HG03064 (cell line): ENCODE data around the gene AARS1.
"Not testable (repeated sequence)": the region's sequence is repeated elsewhere in the genome, so short reads cannot be mapped to it uniquely, and the experiment has no call there.

Experiments used
- ATAC-seq: cut with Tn5 transposase; IDR thresholded peaks from one replicate; pipeline ENCODE4 v1.9.1; 2021; ENCODE audit warnings: low read depth; ENCODE audit not compliant: unreplicated experiment

The AARS1 gene

DNA sequence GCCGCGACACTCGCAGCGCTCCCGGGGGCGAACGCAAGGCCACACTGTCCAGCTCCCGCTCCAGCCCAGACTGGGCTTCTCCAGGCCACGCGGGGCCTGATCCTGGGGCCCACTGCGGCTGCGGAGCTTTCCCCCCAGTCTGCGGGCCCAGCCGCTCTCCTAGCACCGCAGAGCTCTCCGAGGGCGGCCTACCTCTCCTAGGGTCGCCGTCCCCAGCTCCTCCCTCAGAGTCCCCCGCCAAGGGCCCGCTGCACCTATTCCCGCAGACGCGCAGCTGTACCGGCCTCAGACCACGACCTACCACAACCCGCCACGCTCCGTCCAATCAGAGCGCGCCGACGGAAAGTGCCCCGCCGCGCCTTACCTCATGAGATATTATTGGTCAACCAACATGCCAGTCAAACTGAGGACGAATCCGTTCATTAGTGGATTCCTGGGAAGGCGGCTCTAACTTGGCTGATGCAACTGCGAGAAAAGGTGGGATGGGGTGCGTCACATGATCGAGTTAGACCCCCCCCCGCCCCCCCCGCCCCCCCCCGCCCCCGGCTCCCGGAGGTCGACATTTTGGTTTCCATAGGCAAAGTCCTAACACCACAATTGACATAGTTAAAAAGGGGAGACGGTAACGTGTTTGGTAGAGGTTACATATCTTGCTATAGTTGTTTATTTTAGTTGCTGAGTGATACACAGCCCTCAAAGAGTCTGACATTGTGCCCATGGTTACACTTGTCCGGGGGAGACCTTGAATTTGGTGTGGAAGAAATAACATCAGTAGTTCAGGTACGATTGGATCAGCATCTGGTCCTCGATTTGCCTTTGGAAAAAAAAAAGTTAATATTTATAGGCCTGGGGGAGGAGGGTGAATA is at the start of gene AARS1:
Gene AARS1 (minus strand): TSS at position 278 of the 866 bp plus-strand sequence. CDS start 6,743 bp downstream, outside the sequence.
- ATAC-seq = peak; percentile 89

DNA sequence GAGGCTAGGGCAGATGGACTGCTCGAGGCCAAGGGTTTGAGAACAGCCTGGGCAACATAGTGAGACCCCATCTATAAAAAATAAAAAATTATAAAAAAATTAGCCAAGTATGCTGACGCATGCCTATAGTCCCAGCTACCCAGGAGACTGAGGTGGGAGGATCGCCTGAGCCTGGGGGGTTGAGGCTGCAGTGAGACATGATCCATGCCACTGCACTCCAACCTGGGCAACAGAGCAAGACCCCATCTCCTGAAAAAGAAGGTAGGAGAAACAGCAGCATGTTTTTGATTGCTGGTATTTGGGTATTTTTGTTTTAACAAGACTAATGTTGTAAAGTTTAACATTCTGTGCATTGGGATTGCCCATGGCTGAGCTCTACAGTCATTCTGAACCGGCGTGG is 48.5 kb upstream of the AARS1 start:
- ATAC-seq = no peak

DNA sequence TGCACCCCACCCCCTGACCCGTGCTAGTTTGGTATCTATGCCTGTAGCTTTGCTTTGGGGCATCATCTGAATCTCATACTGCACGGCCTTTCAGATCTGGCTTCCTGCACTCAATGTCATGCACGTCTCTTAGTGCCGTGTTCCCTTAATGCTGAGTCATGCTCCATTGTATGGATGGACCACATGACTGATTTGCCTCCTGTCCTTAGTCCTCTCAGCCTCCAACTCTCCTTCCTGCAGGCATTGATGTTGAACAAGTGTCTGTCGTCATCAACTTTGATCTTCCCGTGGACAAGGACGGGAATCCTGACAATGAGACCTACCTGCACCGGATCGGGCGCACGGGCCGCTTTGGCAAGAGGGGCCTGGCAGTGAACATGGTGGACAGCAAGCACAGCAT is 43.4 kb upstream of the AARS1 start:
- not testable (repeated sequence) for ATAC-seq

DNA sequence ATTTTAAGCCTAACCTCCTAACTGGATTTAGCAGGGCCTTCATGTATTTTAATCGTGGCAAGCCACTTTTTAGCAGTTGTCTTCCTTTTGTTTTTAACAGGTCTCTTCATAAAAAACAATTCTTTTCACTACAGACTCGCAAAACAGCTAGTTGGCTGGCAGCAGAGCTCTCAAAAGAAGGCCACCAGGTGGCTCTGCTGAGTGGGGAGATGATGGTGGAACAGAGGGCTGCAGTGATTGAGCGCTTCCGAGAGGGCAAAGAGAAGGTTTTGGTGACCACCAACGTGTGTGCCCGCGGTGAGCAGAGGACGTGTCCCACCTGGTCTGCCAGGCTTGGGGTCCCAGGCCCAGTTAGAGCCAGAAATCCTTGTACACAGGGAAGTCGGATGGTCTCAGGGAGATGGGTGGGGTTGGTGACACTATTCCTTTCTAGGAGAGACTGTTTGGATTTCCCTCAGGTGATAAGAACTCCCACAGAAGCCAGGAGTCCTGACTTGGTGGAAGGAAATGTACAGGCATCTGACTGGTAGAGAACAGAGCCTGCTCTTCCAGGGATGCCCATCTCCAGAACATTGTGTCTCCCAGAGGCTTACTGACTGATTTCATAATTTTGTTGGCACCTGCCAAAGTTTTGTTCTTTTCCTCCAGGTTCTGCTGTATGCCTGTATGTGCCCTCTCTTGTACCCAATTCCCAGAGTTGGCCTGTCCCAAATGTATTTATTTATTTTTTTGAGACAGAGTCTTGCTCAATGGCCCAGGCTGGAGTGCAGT is 42.5 kb upstream of the AARS1 start:
- ATAC-seq = no peak

DNA sequence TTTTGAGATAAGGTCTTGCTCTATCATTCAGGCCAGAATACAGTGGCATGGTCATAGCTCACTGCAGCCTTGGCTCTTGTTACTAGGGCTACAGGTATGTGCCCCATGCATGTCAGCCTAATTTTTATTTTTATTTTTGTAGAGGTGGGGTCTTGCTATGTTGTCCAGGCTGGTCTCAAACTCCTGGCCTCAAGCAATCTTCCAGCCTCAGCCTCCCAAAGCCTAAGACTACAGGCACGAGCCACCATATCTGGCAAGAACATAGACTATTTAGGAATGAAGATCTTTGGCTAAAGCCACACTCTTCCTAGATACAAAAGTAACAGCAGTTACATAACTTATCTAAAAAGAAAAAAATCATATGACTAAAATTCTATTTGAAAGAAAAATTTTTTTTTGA is 41.8 kb upstream of the AARS1 start:
- ATAC-seq = no peak

DNA sequence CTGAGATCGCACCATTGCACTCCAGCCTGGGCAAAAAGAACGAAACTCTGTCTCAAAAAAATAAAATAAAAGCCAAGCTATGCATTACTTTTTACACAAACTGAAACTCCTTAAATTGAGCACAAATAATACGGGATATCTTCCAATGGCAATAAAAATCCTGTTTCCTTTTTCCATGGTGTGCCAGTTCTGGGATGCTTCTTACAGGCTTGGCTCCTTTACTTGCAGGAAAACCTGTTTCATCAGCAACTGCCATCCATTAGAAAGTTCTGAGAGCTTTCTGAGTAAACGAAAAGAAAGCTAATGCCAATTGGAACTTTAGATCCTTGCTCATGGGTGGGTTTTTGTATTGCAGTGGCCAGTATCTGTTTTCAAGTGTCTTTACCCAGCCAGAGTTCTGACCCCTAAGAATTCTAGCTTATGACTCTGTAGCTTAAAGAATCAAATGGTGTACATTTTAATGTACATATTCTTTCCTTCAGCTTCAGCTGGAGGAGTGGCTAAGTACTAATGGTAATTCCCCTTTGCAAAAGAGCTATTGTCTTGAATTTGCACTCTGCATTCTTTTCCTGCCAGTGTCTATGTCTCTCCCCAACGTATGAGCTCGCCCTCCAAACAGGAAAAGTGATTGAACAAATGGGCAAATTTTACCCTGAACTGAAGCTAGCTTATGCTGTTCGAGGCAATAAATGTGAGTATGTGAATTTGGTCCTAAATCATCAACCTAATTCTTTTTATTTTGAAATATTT is 35.9 kb upstream of the AARS1 start:
- ATAC-seq = no peak

DNA sequence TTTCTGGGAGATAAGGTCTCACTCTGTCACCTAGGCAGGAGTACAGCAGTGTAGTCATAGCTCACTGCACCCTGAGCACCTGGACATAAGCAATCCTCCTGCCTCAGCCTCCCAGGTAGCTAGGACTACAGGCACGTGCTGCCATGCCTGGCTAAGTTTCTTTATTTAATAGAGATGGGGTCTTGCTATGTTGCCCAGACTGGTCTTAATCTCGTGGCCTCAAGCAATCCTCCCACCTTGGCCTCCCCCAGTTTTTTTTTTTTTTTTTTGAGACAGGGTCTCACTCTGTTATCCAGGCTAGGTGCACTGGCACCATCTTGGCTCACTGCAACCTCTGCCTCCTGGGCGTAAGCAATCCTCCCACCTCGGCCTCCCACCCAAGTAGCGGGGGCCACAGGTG is 30.8 kb upstream of the AARS1 start:
- ATAC-seq = no peak

DNA sequence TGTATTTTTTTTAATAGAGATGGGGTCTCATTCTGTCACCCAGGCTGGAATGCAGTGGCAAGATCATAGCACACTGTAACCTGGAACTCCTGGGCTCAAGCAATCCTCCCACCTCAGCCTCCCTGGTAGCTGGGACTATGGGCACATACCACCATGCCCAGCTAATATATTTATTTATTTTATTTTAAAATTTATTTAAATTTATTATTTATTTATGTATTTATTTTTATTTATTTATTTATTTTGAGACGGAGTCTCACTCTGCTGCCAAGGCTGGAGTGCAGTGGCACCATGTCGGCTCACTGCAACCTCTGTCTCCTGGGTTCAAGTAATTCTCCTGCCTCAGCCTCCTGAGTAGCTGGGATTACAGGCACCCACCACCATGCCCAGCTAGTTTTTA is 18.4 kb upstream of the AARS1 start:
- ATAC-seq = not testable (repeated sequence)

DNA sequence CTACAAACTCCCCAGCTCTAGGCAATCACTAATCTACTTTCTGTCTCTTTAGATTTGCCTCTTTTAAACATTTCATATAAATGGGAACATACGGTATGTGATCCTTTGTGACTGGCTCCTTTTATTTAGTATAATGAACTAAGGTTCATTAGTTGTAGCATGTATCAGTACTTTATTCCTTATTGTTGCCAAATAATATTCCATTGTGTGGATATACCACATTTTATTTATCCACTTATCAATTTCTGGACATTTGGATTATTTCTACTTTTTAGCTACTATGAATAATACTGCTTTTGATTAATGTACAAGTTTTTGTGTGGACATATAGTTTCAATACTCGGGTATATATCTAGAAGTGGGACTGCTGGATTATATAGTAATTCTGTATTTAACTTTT is 17.6 kb upstream of the AARS1 start:
- no peak for ATAC-seq

DNA sequence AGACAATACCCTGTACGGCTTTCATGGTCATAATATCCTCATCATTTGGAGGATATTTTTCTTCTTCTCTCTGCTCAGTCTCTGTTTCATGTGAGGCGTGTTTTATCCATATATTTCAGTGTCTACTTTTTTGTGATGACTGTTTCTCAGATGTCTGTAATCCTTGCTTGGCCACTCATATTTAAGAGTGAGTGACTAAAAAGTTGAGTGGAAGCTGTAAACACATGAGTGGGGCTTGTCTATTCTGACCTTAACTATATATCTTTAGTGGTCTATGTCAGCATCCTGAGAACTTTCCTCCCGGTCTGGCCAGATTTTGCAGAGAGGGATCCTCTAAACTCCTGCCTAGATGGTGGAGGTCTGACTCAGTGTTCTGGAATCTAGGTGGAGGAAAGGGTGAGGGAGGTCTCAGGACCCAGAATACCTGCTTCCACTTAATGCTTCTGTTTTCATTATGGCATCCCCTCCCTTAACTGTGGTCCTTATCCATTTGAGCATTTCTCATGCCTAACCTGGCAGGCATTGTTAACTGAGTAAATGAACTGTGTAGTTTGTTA is 15.7 kb upstream of the AARS1 start:
- no peak for ATAC-seq

DNA sequence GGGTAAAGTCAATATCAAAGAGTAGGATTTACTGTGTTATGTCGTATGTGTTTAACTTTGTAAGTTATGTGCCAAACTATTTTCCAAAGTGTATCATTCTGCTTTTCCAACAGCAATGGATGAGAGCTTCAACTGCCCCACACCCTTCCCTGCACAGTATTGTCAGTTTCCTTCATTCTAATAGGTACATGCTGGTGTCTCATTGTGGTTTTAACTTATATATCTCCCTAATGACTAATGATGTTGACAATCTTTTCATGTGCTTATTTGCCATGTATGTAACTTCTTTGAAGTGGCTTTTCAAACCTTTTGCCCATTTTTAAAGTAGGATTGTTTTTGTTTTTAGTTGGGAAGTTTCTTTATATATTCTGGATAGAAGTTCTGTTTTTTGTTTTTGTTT is 13.4 kb upstream of the AARS1 start:
- ATAC-seq = no peak

DNA sequence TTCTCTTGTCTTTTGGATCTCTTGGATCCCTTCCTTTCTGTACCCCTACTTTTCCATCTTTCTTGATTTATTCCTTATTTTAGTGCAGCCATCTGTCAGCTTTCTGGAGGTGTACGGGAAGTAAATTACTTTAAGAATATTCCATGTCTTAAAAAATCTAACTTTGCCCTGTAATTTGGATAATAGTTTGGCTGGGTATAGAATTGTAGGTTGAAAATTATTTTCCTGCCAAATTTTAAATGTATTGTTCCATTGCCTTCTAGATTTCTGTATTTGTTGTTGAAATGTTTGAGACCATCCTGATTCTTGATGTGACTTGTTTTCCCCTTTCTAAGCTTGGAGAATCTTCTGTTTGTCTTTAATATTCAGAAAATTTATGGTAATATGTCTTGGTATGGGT is 11.8 kb upstream of the AARS1 start:
- no peak for ATAC-seq

DNA sequence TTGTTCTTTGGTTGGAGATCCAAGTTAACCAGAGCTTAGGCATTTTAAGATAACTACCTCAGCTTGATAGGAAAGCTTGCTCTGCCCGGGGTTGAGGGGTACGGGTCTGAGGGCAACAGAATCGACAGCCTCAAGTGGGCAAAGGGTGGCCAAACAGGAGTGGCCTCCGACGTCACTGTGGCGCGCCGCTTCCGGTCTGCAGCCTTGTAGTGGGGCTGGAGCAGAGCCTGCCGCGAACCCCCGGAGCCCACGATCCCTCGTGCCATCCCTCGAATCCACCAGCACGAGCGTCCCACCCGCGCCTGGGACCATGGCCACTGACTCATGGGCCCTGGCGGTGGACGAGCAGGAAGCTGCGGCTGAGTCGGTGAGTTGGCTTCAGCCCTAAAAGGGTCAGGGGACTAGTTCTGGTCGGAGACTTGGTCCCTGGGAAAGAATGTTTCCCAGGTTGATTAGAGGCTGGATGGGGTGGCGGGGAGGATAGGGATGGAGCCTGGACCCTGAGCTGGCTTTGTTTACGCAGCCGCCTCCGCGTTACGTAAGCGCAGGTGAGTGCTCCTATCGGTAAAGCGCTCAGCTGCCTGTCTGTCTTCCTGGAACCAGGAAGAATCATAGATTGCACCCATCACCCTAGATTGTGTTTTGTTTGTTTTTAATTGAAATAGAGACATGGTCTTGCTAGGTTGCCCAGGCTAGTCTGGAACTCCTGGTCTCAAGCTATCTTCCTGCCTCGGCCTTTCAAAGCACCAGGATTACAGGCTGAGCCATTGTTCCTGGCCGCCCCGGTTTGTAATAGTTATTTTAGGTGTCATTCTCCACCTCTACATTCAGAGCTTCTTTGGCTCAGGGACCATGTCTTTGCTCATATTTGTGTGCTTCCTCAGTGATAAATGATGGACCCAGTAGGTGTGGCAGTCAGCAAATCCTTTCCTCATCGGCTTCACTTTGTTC is 10.0 kb upstream of the AARS1 start, which contains the start of gene DDX19B:
Gene DDX19B (plus strand): TSS at position 199 of the 951 bp plus-strand sequence. CDS start 112 bp downstream, at position 311.
- ATAC-seq = peak; percentile 67

DNA sequence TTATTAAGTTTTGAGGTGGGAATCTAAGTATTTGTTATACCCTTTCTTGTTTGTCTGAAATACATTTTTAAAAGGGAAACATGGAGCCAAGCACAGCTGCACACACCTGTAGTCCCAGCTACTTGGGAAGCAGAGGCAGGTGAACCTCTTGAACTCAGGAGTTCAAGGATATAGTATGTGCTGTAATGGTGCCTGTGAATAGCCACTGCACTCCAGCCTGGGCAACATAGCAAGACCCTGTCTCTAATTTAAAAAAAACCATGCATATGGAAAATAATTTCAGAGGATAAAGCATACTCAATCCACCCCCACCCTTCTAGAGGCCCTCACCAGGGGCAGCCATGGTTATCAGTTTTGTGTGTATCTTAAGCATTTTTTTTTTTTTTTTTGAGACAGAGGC is 6.3 kb upstream of the AARS1 start:
- no peak for ATAC-seq

DNA sequence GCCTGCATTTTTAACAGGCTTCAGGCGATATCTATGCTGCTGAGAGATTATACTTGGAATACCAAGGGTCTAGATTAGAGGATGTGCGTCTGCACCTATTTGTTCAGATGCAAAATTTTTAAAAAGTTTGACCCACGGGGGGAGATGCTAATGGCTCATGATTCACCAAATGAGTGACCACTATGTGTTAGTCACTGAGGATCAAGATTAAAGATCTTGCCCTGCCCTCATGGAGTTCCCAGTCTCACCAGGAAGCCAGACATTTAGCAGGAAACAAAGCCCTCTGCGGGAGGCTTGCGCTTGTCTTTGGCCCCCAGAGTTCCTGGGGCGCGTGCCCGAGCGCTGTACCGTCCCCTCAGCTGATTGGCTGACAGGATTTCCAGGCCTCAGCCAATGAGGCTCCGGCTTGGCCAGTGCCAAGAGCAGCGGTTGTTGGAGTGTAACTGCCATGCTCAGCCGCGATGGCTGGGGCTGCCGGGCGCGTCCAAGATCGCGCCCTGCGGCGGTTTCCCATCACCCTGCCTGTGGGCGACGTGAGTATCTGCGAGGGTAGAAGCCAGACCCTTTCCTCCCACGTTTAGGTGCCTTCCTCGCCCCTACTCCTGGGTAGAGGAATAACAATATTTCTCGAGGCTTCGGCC is 5.2 kb upstream of the AARS1 start:
- no peak for ATAC-seq

DNA sequence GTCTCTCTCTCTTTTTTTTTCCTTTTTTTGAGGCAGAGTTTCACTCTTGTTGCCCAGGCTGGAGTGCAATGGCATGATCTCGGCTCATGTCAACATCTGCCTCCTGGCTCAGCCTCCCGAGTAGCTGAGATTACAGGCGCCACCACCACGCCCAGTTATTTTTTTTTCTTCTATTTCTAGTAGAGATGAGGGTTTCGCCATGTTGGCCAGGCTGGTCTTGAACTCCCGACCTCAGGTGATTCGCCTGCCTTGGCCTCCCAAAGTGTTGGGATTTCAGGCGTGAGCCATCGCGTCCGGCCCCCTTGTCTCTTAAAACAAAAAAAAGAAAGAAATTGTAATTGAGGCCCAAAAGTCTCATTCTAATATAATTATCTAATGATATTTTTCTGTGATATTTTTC is 2.8 kb upstream of the AARS1 start:
- not testable (repeated sequence) for ATAC-seq

DNA sequence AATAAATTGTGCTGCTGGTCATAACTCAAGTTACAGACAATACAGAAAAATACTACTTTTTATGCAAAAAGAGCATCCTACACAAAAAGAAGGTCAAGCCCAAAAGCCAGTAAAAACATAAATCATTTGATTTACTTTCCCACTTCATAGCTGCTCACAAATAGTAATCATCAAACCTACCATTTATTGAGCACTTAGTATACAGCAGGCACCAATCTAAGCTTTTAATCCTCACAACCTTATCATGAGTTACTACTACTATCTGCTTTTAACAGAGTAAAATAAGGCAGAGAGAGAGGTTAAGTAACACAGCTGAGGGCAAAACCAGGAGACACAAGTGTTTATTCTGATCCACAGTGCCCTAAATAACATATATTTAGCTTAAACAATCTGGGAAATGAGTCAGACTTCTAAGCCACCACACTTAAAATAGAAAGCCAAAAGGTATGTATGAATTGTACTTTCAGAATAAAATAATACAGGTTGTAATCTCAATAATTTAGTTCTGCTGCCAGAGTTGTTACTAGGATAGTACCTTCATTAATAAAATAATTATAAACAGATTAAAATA is 1.7 kb upstream of the AARS1 start:
- no peak for ATAC-seq

DNA sequence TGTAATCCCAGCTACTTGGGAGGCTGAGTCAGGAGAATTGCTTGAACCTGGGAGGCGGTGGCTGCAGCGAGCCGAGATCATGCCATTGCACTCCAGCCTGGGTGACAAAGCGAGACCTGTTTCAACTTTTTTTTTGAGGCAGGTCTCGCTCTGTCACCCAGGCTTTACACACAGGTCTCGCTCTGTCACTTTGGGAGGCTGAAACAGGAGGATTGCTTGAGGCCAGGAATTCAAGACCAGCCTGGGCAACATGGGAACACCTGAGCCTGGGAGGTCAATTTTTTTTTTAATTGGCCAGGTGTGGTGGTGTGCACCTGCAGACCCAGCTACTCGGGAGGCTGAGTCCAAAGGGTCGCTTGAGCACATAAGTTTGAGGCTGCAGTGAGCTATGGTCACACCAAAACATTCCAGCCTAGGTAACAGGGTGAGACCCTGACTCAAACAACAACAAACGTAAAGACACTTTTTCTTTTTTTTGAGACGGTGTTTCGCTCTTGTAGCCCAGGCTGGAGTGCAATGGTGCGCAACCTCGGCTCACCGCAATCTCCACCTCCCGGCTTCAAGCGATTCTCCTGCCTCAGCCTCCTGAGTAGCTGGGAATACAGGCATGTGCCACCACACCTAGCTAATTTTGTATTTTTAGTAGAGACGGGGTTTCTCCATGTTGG is 1.9 kb downstream of the AARS1 start:
- not testable (repeated sequence) for ATAC-seq
